HCT116 (cell line): ENCODE measurements around the gene NR2F1-AS1. TPM values are rescaled to one million over a fixed set of nuclear protein-coding genes. Genes with fewer than 3 reads are reported as not detected.

Source experiments
- ATAC-seq: fragments of 200-7000 bp; cut with Tn5 transposase; 2 replicates; pipeline ENCODE4 v1.9.1; 2020; ENCODE audit warnings: mild to moderate bottlenecking, moderate library complexity
- BruUV-seq: library from RNA; stranded (reverse); fragments of 400-500 nt; replicated peaks from 2 replicates; lab custom pipeline; 2021; lab: Mats Ljungman, UMichigan
- CTCF ChIA-PET: fragments of 300-600 bp; sonication (Branson Sonifier 250); formaldehyde crosslinking; loops from one replicate; lab custom pipeline; 2021; ENCODE audit warnings: antibody characterized with exemption; lab: Charles Lee
- POLR2A ChIA-PET: fragments of 300-600, 350-600 bp; sonication (Branson Sonifier 250); formaldehyde crosslinking; loops from one replicate; lab custom pipeline; 2021; ENCODE audit warnings: antibody characterized with exemption; lab: Charles Lee
- RAD21 ChIA-PET, 2 experiments: fragments of 300-600 bp; sonication (Branson Sonifier 250); formaldehyde crosslinking; loops; one replicate each; lab custom pipeline; 2023; ENCODE audit warnings: low total read pairs in 2 of 2; ENCODE audit not compliant: uncharacterized antibody in 2 of 2, unreplicated experiment in 2 of 2, low non-redundant PET in 1 of 2; lab: Charles Lee
- DNase-seq: peaks from one replicate; pipeline ENCODE4 v3.0.0-alpha.2; 2010; ENCODE audit warnings: low read depth, low spot score
- H2AFZ ChIP-seq: fragments of 200-600 bp; shearing (Covaris generic), sonication (generic); 2 replicates; pipeline ENCODE4 v1.6.1; 2017; ENCODE audit warnings: low read depth, mixed run types, mixed read lengths, antibody characterized with exemption, low read length; ENCODE audit not compliant: poor library complexity, severe bottlenecking
- H3K27ac ChIP-seq: 2 replicates; pipeline ENCODE4 v1.5.1; 2012; ENCODE audit warnings: low read depth, low read length
- H3K27me3 ChIP-seq: fragments of 200-600 bp; sonication (generic); 2 replicates; pipeline ENCODE4 v1.6.1; 2016; ENCODE audit warnings: mixed run types, low read length, mixed read lengths; ENCODE audit not compliant: insufficient read depth
- H3K36me3 ChIP-seq, 2 experiments: fragments of 200-500 bp in 1 of 2; fragments of 200-600 bp in 1 of 2; sonication (Bioruptor generic) in 1 of 2; sonication (generic) in 1 of 2; 2 replicates each; pipeline versions ENCODE4 v1.5.1 to v1.6.1; 2014 to 2016; ENCODE audit warnings: low read length in 2 of 2, inconsistent platforms in 1 of 2, mixed read lengths in 1 of 2, mixed run types in 1 of 2; ENCODE audit not compliant: insufficient read depth in 2 of 2, control insufficient read depth in 1 of 2
- H3K4me1 ChIP-seq, 2 experiments: fragments of 200-600 bp in 1 of 2; sonication (generic) in 1 of 2; 2 replicates each; pipeline versions ENCODE4 v1.5.1 to v1.6.1; 2012 to 2017; ENCODE audit warnings: low read length in 2 of 2, inconsistent platforms in 1 of 2, mild to moderate bottlenecking in 1 of 2, mixed read lengths in 1 of 2, mixed run types in 1 of 2, moderate library complexity in 1 of 2; ENCODE audit not compliant: insufficient read depth in 2 of 2, control insufficient read depth in 1 of 2
- H3K4me2 ChIP-seq: fragments of 200-600 bp; sonication (generic); 2 replicates; pipeline ENCODE4 v1.6.1; 2017; ENCODE audit warnings: mixed run types, low read length, mixed read lengths
- H3K4me3 ChIP-seq, 2 experiments: fragments of 200-600 bp in 1 of 2; sonication (generic) in 1 of 2; replicated peaks in 1 of 2; 2 replicates each; pipeline ENCODE4 v1.5.1; 2011 to 2016; ENCODE audit warnings: low read length in 2 of 2, control low read depth in 1 of 2, low read depth in 1 of 2, mild to moderate bottlenecking in 1 of 2, mixed read lengths in 1 of 2, mixed run types in 1 of 2
- H3K79me2 ChIP-seq: fragments of 200-600 bp; sonication (generic); 2 replicates; pipeline ENCODE4 v1.6.1; 2017; ENCODE audit warnings: mild to moderate bottlenecking, mixed run types, low read length, moderate library complexity, mixed read lengths; ENCODE audit not compliant: insufficient read depth
- H3K9ac ChIP-seq: fragments of 200-600 bp; sonication (generic); 2 replicates; pipeline ENCODE4 v1.6.1; 2016; ENCODE audit warnings: low read length, mixed read lengths
- H3K9me2 ChIP-seq: fragments of 200-600 bp; sonication (generic), shearing (Covaris generic); 2 replicates; pipeline ENCODE4 v1.6.1; 2017; ENCODE audit warnings: mixed run types, mild to moderate bottlenecking, moderate library complexity; ENCODE audit not compliant: insufficient read depth
- H3K9me3 ChIP-seq, 2 experiments: fragments of 200-500 bp in 1 of 2; fragments of 200-600 bp in 1 of 2; sonication (Bioruptor generic) in 1 of 2; sonication (generic) in 1 of 2; 2 replicates each; pipeline ENCODE4 v1.6.1; 2014 to 2017; ENCODE audit warnings: low read length in 2 of 2, mixed read lengths in 2 of 2, inconsistent platforms in 1 of 2, low read depth in 1 of 2, mild to moderate bottlenecking in 1 of 2, mixed run types in 1 of 2, moderate library complexity in 1 of 2; ENCODE audit not compliant: control insufficient read depth in 1 of 2, insufficient read depth in 1 of 2
- H4K20me1 ChIP-seq: fragments of 200-600 bp; sonication (generic), shearing (Covaris generic); 2 replicates; pipeline ENCODE4 v1.6.1; 2017; ENCODE audit warnings: mixed run types, mild to moderate bottlenecking, moderate library complexity; ENCODE audit not compliant: insufficient read depth
- CBX3 ChIP-seq: IDR thresholded peaks from 2 replicates; pipeline ENCODE4 v1.6.1; 2012; ENCODE audit warnings: low read depth
- CTCF ChIP-seq, 3 experiments: fragments of 200-600 bp in 1 of 3; sonication (generic) in 1 of 3; IDR thresholded peaks in 2 of 3; conservative IDR thresholded peaks in 1 of 3; 2 replicates each; pipeline ENCODE4 v1.5.1; 2012 to 2017; ENCODE audit warnings: low read depth in 2 of 3, low read length in 2 of 3, antibody characterized with exemption in 1 of 3, borderline replicate concordance in 1 of 3, control low read depth in 1 of 3, mild to moderate bottlenecking in 1 of 3, mixed read lengths in 1 of 3, mixed run types in 1 of 3, moderate library complexity in 1 of 3; ENCODE audit not compliant: insufficient read depth in 1 of 3
- EGR1 ChIP-seq: IDR thresholded peaks from 2 replicates; pipeline ENCODE4 v1.6.1; 2012; ENCODE audit warnings: low read depth
- EZH2phosphoT487 ChIP-seq: fragments of 200-600 bp; IDR thresholded peaks from 2 replicates; pipeline ENCODE4 v1.6.1; 2018; ENCODE audit warnings: antibody characterized with exemption, borderline replicate concordance
- POLR2A ChIP-seq: IDR thresholded peaks from 2 replicates; pipeline ENCODE4 v1.7.0; 2011; ENCODE audit warnings: borderline replicate concordance; ENCODE audit not compliant: insufficient read depth, insufficient read length; ENCODE audit errors: extremely low read depth
- RAD21 ChIP-seq: IDR thresholded peaks from 2 replicates; pipeline ENCODE4 v1.6.1; 2012; ENCODE audit warnings: low read depth, mild to moderate bottlenecking
- SIN3A ChIP-seq: IDR thresholded peaks from 2 replicates; pipeline ENCODE4 v1.6.1; 2012; ENCODE audit warnings: low read depth
- SP1 ChIP-seq: IDR thresholded peaks from 2 replicates; pipeline ENCODE4 v1.6.1; 2012; ENCODE audit warnings: low read depth
- ZFX ChIP-seq: fragments of 450-650 bp; IDR thresholded peaks from 2 replicates; pipeline ENCODE4 v1.6.1; 2017
- intact Hi-C: fragments of 100-400 bp; cut with micrococcal nuclease; formaldehyde crosslinking; loops from 2 replicates; pipeline ENCODE4 v1.10.0; 2022
- total RNA-seq: library from RNA; stranded (reverse); gene quantifications from one replicate; pipeline ENCODE4 v1.2.1, GENCODE V29; 2021; ENCODE audit not compliant: unreplicated experiment
- TF ChIP-seq, protein P1 (sequence below): IDR thresholded peaks from 2 replicates; pipeline ENCODE4 v1.6.1; 2012

The NR2F1-AS1 gene
- total RNA-seq, 1 experiment from 2014 or later, result 20.1 TPM

DNA sequence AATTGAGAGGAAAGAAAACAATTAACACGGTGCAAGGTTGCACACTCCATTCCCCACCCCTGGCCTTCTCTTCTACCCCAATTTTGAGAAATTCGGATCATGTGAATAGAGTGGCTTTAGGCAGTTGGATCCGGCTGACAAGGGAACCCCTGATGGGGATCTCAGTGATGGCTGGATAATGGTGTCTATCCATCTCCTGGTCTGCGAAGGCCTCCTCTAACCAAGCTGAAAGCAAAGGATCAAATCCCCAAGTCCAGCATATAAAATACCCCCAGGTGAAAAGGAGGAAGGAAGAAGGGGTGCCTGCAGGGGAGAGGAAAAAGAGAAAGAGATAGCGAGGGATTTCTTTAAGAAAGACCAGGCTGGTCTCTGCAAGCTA is 18.0 kb upstream of the NR2F1-AS1 start (continued):
- TF ChIP-seq ZFX, result no peak
- no peak for TF ChIP-seq POLR2A
- no peak for TF ChIP-seq EGR1

GRCh38 chr5:93598091-93599000 is 17.3 kb upstream of the NR2F1-AS1 start:
- TF ChIP-seq RAD21 (no peak), SIN3A (no peak), ZFX (no peak), CBX3 (no peak), SP1 (no peak), EGR1 (no peak), EZH2phosphoT487 (no peak), POLR2A (no peak), CTCF (IDR thresholded peaks at IDR 0.05 in 2 of 3, conservative IDR thresholded peaks at IDR 0.05 in 1 of 3; ENCODE audit: borderline replicate concordance in 1 of 3, insufficient read depth in 1 of 3, low read depth in 2 of 3, low read length in 2 of 3) (no peak)
- TF ChIP-seq, protein P1, sequence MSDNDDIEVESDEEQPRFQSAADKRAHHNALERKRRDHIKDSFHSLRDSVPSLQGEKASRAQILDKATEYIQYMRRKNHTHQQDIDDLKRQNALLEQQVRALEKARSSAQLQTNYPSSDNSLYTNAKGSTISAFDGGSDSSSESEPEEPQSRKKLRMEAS, result no peak
- H3K9ac ChIP-seq, result no peak overlapping the region
- DNase-seq, result no peak
- H3K4me1 ChIP-seq, result peaks cover 15 to 17% of the 10 kb centered on the region in 2 experiments
- POLR2A ChIA-PET, result interaction anchor here (0.6 kb wide), 1 partner anchor 35 kb away, joined by 7 read pairs; no protein-coding TSS in a partner anchor
- BruUV-seq, result no TSS peak
- CTCF ChIA-PET, result interaction anchor here (1.0 to 1.6 kb wide), 3 partner anchors 203 to 1094 kb away, joined by 3 to 4 read pairs (median 3); no protein-coding TSS in a partner anchor
- no peaks in the 10 kb centered on the region for H3K9me2 ChIP-seq
- no peak overlapping the region for H3K4me3 ChIP-seq
- H3K27ac ChIP-seq, result no peak overlapping the region
- H3K36me3 ChIP-seq, result peaks cover 0 to 8% of the 10 kb centered on the region in 2 experiments; a peak in 1 of 4 replicates
- H3K27me3 ChIP-seq, result no peaks in the 10 kb centered on the region
- no peaks in the 10 kb centered on the region for H3K9me3 ChIP-seq
- intact Hi-C loops, result loop anchor here (5.0 kb wide), 1 partner anchor 314 kb away; no protein-coding TSS in a partner anchor
- H4K20me1 ChIP-seq, result no peaks in the 10 kb centered on the region
- RAD21 ChIA-PET, result interaction anchor here in 1 of 2 experiments (1.2 kb wide), 1 partner anchor 202 kb away, joined by 3 read pairs; no protein-coding TSS in a partner anchor
- H2AFZ ChIP-seq, result no peak overlapping the region
- no peak overlapping the region for H3K4me2 ChIP-seq
- no peak for ATAC-seq
- no peaks in the 10 kb centered on the region for H3K79me2 ChIP-seq
